Neural cell (in vitro differentiated cells): ENCODE measurements around the gene TNFRSF19. TPM values are rescaled to one million over a fixed set of nuclear protein-coding genes. Genes with fewer than 3 reads are reported as not detected.

Experiments used
- H2AFZ ChIP-seq: fragments of 200-600, 300-800 bp; sonication (generic), shearing (Covaris generic); 2 replicates; pipeline ENCODE4 v1.6.0; 2014; ENCODE audit warnings: low read depth, mild to moderate bottlenecking, antibody characterized with exemption, low read length, moderate library complexity
- H3F3A ChIP-seq: fragments of 200-600 bp; shearing (Covaris generic); 2 replicates; pipeline ENCODE4 v1.6.1; 2016; ENCODE audit warnings: mild to moderate bottlenecking, moderate library complexity, mixed read lengths, antibody characterized with exemption, low read length; ENCODE audit not compliant: insufficient read depth, poor library complexity, severe bottlenecking
- H3K27ac ChIP-seq: fragments of 200-600, 300-800 bp; sonication (generic), shearing (Covaris generic); 2 replicates; pipeline ENCODE4 v1.5.1; 2014; ENCODE audit warnings: mild to moderate bottlenecking, low read length, moderate library complexity
- H3K27me3 ChIP-seq: fragments of 300-800, 200-600 bp; sonication (generic), shearing (Covaris generic); 2 replicates; pipeline ENCODE4 v1.6.0; 2014; ENCODE audit warnings: mild to moderate bottlenecking, low read depth, low read length, moderate library complexity; ENCODE audit not compliant: insufficient read depth
- H3K36me3 ChIP-seq: fragments of 300-800, 200-600 bp; sonication (generic), shearing (Covaris generic); 2 replicates; pipeline ENCODE4 v1.5.1; 2014; ENCODE audit warnings: mild to moderate bottlenecking, antibody characterized with exemption, low read length, moderate library complexity; ENCODE audit not compliant: insufficient read depth
- H3K4me2 ChIP-seq: fragments of 300-800, 200-600 bp; sonication (generic), shearing (Covaris generic); 2 replicates; pipeline ENCODE4 v1.6.0; 2014; ENCODE audit warnings: mild to moderate bottlenecking, low read length
- H3K4me3 ChIP-seq: fragments of 300-800, 200-600 bp; sonication (generic), shearing (Covaris generic); 2 replicates; pipeline ENCODE4 v1.5.1; 2014; ENCODE audit warnings: mild to moderate bottlenecking, low read length, moderate library complexity
- H3K79me2 ChIP-seq: fragments of 200-600 bp; shearing (Covaris generic); replicated peaks from 2 replicates; pipeline ENCODE4 v1.6.0; 2014; ENCODE audit warnings: mild to moderate bottlenecking, low read length, moderate library complexity; ENCODE audit not compliant: insufficient read depth
- H3K9ac ChIP-seq: fragments of 300-800, 200-600 bp; sonication (generic), shearing (Covaris generic); 2 replicates; pipeline ENCODE4 v1.6.1; 2016; ENCODE audit warnings: mild to moderate bottlenecking, low read length, mixed read lengths
- H3K9me2 ChIP-seq: fragments of 200-600 bp; shearing (Covaris generic); 2 replicates; pipeline ENCODE4 v1.6.1; 2016; ENCODE audit warnings: mild to moderate bottlenecking, low read length, mixed read lengths; ENCODE audit not compliant: insufficient read depth
- H3K9me3 ChIP-seq: fragments of 200-600, 300-800 bp; sonication (generic), shearing (Covaris generic); 2 replicates; pipeline ENCODE4 v1.6.1; 2016; ENCODE audit warnings: mild to moderate bottlenecking, mixed run types, low read length, moderate library complexity, mixed read lengths
- H4K20me1 ChIP-seq: fragments of 200-600 bp; shearing (Covaris generic); 2 replicates; pipeline ENCODE4 v1.6.1; 2016; ENCODE audit warnings: mild to moderate bottlenecking, mixed run types; ENCODE audit not compliant: insufficient read depth
- CTCF ChIP-seq: fragments of 450-650 bp; IDR thresholded peaks from 2 replicates; pipeline ENCODE4 v1.5.1; 2014; ENCODE audit warnings: antibody characterized with exemption, mild to moderate bottlenecking, moderate library complexity; ENCODE audit not compliant: poor library complexity, severe bottlenecking
- EP300 ChIP-seq: fragments of 450-650 bp; conservative IDR thresholded peaks from 2 replicates; pipeline ENCODE4 v1.6.1; 2014; ENCODE audit warnings: antibody characterized with exemption, mild to moderate bottlenecking, moderate library complexity; ENCODE audit not compliant: poor library complexity, severe bottlenecking
- EZH2 ChIP-seq: fragments of 200-600, 300-800 bp; shearing (Covaris generic), sonication (generic); IDR thresholded peaks from 2 replicates; pipeline ENCODE4 v1.6.1; 2014; ENCODE audit warnings: antibody characterized with exemption, low read length, borderline replicate concordance, mild to moderate bottlenecking; ENCODE audit not compliant: insufficient read depth, poor library complexity, severe bottlenecking
- MXI1 ChIP-seq: fragments of 450-650 bp; conservative IDR thresholded peaks from 2 replicates; pipeline ENCODE4 v1.6.1; 2014; ENCODE audit warnings: antibody characterized with exemption, mild to moderate bottlenecking; ENCODE audit not compliant: poor library complexity, severe bottlenecking
- POLR2AphosphoS5 ChIP-seq: IDR thresholded peaks from 2 replicates; pipeline ENCODE4 v1.6.1; 2012
- RAD21 ChIP-seq: fragments of 450-650 bp; conservative IDR thresholded peaks from 2 replicates; pipeline ENCODE4 v1.6.1; 2014; ENCODE audit warnings: antibody characterized with exemption, mild to moderate bottlenecking, moderate library complexity
- REST ChIP-seq: IDR thresholded peaks from 2 replicates; pipeline ENCODE4 v1.6.1; 2012; ENCODE audit warnings: borderline replicate concordance
- SMC3 ChIP-seq: fragments of 450-650 bp; conservative IDR thresholded peaks from 2 replicates; pipeline ENCODE4 v1.6.1; 2014; ENCODE audit warnings: antibody characterized with exemption, mild to moderate bottlenecking, moderate library complexity; ENCODE audit not compliant: poor library complexity
- TAF1 ChIP-seq: IDR thresholded peaks from 2 replicates; pipeline ENCODE4 v1.6.1; 2012; ENCODE audit warnings: low read depth
- polyA plus RNA-seq: library from polyadenylated mRNA; depleted of rRNA; stranded (reverse); fragments of >200 nt; gene quantifications from 2 replicates; pipeline ENCODE4 v1.2.3, GENCODE V29; 2014

The TNFRSF19 gene
- polyA plus RNA-seq, 1 donor from 2014 or later: 3.3 TPM

DNA sequence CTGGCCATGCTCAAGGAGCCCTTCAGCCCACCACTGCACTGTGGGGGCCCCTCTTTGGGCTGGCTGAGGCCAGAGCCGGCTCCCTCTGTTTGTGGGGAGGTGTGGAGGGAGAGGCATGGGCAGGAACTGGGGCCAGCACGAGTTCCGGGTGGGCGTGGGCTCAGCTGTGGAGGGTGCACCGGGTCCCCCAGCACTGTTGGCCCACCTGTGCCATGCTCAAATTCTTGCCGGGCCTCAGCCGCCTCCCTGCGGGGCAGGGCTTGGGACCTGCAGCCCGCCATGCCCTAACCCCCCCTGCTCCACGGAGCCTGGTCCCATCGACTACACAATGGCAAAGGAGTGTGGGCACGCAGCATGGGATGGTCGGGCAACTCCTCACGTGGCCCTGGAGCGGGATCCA is 38.8 kb upstream of the TNFRSF19 start:
- H3F3A ChIP-seq: no peaks in the 10 kb centered on the region
- no peak overlapping the region for H3K9ac ChIP-seq
- no peaks in the 10 kb centered on the region for H3K9me3 ChIP-seq
- no peaks in the 10 kb centered on the region for H3K9me2 ChIP-seq
- H3K4me3 ChIP-seq: no peak overlapping the region
- H3K27ac ChIP-seq: no peak overlapping the region
- no peaks in the 10 kb centered on the region for H3K27me3 ChIP-seq
- no peak overlapping the region for H3K4me2 ChIP-seq
- H3K79me2 ChIP-seq: no peaks in the 10 kb centered on the region
- no peaks in the 10 kb centered on the region for H4K20me1 ChIP-seq
- H3K36me3 ChIP-seq: no peaks in the 10 kb centered on the region
- no peak overlapping the region for H2AFZ ChIP-seq
- no peak for TF ChIP-seq TAF1

DNA sequence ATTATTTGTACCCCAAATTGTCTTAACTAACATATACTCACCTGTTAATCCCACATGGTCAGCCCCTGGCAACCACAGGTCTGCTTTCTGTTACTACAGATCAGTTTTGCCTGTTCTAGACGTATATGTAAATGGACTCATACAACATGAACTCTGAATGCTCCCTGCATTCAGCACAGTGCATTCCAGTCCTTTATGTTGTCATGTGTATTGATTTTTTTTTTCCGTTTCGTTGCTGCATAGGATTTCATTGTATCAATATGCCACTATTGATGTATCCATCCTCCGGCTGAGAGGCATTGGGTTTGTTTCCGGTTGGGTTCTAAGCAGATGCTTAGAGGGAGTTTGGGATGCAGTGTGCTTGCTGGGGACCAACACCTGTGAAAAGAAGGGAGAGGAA is 36.1 kb upstream of the TNFRSF19 start:
- H3K4me3 ChIP-seq: no peak overlapping the region
- H3K9me3 ChIP-seq: no peaks in the 10 kb centered on the region
- H3K27ac ChIP-seq: no peak overlapping the region
- TF ChIP-seq EP300 (no peak), POLR2AphosphoS5 (no peak), EZH2 (no peak), SMC3 (no peak), MXI1 (no peak)
- no peaks in the 10 kb centered on the region for H4K20me1 ChIP-seq
- no peaks in the 10 kb centered on the region for H3K27me3 ChIP-seq
- no peaks in the 10 kb centered on the region for H3K36me3 ChIP-seq
- H3K9me2 ChIP-seq: no peaks in the 10 kb centered on the region
- no peak overlapping the region for H3K9ac ChIP-seq
- no peak overlapping the region for H2AFZ ChIP-seq
- H3K4me2 ChIP-seq: no peak overlapping the region
- no peaks in the 10 kb centered on the region for H3F3A ChIP-seq
- H3K79me2 ChIP-seq: no peaks in the 10 kb centered on the region

DNA sequence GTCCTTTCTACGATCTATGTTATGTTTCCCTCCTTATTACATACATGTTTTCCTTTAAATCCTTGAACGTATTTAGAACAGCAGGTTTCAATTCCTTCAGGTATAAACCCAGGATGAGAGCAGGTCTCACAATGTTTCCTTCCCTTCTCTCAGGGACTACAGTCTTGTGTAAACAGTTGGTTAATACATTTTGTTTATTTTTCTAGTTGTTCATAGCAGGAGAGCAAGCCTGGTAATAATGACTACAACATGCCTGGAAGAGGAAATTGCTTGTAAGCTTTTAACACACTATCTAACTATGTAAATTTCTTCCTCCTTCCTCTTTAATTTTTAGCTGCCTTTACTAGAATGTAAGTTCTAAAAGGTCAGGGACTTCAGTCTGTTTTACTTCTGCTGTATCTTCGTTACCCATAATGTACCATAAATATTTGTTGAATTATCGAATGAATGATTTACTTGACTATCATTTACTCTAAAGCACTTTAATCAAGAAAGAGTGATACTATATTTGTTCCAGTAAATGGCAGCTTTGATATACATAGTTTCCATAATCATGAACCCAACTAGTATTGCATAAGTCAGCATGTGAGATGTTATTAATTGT is 28.9 kb upstream of the TNFRSF19 start:
- H3K9me3 ChIP-seq: no peaks in the 10 kb centered on the region
- no peak overlapping the region for H3K9ac ChIP-seq
- TF ChIP-seq TAF1: no peak
- TF ChIP-seq SMC3: no peak
- TF ChIP-seq EP300: no peak
- no peak for TF ChIP-seq MXI1
- no peak for TF ChIP-seq POLR2AphosphoS5
- no peak for TF ChIP-seq CTCF
- TF ChIP-seq EZH2: no peak
- no peak for TF ChIP-seq RAD21
- TF ChIP-seq REST: no peak
- no peak overlapping the region for H2AFZ ChIP-seq
- H3K36me3 ChIP-seq: no peaks in the 10 kb centered on the region
- H3K27me3 ChIP-seq: no peaks in the 10 kb centered on the region
- H3F3A ChIP-seq: no peaks in the 10 kb centered on the region
- H3K27ac ChIP-seq: no peak overlapping the region
- no peaks in the 10 kb centered on the region for H4K20me1 ChIP-seq
- H3K79me2 ChIP-seq: no peaks in the 10 kb centered on the region
- no peak overlapping the region for H3K4me2 ChIP-seq
- no peaks in the 10 kb centered on the region for H3K9me2 ChIP-seq
- no peak overlapping the region for H3K4me3 ChIP-seq
